GM18508 (cell line): ENCODE measurements around the gene ACVR1B.

Source experiments
- ATAC-seq: cut with Tn5 transposase; IDR thresholded peaks from one replicate; pipeline ENCODE4 v1.9.1; 2021; ENCODE audit warnings: moderate number of reproducible peaks; ENCODE audit not compliant: insufficient read depth, unreplicated experiment

The ACVR1B gene

DNA sequence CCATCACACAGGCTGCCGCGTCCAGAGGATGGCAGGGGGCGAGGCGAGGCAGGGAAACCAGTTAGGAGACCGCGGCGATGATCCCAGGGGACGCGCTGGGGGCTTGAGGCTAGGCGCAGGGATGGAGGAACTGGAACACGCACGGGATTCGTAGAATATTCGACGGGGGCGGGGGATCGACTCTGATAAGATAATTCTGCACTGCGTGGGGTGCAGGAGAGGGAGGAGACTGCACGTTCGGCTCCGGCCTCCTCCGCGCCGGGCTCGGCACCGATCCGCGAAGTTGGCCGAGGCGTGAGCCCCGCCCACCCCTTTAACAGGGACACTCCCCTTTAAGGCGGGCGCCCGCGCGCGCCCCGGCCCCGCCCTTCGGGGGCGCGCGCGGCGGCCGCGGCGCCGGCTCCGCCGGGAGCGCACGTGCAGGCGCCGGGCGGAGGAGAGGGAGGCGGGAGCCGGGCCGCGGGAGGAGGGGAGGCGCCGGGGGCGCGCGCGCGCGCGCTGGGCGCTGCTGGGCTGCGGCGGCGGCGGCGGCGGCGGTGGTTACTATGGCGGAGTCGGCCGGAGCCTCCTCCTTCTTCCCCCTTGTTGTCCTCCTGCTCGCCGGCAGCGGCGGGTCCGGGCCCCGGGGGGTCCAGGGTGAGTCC lies at the start of gene ACVR1B:
Gene ACVR1B, plus strand, starts transcription at position 501 of the 644 bp plus-strand sequence. Its CDS starts 45 bp downstream, at position 546.
- peak; percentile 55 for ATAC-seq

DNA sequence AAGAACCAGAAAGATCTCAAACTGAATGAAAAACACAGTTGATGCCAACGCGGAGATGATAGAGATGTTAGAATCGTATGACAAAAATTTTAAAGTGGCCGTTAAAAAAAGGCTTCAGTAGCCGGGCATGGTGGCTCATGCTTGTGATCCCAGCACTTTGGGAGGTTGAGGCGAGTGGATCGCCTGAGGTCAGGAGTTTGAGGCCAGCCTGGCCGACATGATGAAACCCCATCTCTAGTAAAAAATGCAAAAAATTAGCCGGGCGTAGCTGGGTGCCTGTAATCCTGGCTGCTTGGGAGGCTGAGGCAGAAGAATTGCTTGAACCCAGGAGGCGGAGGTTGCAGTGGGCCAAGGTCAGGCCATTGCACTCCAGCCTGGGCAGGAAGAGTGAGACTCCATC lies 49.6 kb upstream of the ACVR1B start:
- no peak for ATAC-seq

DNA sequence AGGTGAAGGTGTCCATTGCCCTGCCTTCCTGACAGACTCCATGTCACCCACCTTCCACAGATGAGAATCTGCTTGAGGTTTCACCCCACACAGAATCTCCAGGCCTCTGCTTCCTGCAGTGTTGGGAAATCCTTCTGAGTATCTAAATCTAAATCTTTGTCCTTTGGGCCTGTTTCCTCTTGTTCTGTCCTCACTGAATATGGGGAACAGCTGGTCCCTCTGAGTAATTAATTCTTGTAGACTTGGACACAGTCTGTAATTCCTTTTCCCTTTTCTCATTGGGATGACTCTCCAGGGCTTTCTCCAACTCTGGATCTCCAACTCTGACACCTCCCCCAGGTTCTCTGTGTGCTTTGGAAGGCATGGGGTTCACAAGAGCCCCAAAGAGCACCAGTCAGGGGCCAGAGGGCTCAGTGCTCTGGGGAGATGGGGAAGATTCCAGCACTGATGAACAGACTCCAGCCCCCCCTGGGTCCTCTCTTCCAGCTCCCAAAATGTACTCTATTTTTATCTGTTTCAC lies 46.5 kb upstream of the ACVR1B start:
- ATAC-seq = no peak

DNA sequence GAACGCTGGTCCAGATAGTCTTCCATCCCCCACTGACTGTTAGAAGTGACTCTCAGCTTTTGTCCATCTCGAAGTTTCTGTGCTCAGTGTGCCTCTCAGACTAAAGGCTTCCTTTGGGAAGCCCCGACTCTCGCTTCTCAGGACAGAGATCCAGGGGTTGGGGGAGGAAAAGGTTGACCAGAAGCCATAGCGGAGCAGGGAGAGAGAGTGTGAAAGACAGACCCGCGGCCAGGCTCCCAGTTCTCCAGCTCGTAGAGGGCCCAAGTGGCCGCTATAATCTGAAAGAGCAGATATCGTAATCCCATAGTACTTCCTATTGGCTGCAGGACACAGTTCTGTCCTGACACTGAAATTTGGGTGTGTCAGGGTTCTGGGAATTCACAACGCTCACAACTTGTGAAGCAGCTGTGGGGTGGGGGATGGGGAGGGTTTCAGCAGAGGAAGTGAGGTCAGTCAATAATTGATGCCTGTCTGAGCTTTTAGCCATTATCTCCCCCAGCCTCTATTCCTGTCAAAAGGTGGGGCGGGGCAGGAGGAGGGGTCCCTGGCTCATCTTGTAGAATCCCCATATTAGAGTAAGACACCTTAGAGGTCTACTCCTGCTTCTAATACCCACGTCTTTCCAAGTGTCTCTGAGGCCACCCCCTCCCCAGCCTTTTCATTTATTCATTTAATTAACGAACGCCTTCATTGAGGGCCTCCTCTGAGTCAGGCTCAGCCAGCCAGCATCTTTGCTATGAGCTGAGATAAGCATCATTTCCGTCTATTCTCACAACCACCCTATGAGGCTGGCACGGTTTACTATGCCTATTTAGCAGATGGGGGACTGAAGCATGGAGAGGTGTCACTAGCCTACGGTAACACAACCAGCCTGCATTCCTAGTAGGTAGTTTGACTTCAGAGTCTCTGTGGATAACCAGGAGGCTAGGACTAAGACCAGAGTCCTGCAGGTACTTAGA lies 45.7 kb upstream of the ACVR1B start:
- no peak for ATAC-seq

GRCh38 chr12:51906430-51907082 lies 44.9 kb upstream of the ACVR1B start:
- no peak for ATAC-seq

- ATAC-seq = no peak
These were observed 44.2 kb upstream of the ACVR1B start, which contains the start of gene ACVRL1 for GRCh38 chr12:51907083-51907855. TSS of gene ACVRL1 (plus strand) at chr12:51907504. CDS start at chr12:51912475, 4,971 bp downstream.

- no peak for ATAC-seq
These were observed 43.6 kb upstream of the ACVR1B start for GRCh38 chr12:51907856-51908425.

DNA sequence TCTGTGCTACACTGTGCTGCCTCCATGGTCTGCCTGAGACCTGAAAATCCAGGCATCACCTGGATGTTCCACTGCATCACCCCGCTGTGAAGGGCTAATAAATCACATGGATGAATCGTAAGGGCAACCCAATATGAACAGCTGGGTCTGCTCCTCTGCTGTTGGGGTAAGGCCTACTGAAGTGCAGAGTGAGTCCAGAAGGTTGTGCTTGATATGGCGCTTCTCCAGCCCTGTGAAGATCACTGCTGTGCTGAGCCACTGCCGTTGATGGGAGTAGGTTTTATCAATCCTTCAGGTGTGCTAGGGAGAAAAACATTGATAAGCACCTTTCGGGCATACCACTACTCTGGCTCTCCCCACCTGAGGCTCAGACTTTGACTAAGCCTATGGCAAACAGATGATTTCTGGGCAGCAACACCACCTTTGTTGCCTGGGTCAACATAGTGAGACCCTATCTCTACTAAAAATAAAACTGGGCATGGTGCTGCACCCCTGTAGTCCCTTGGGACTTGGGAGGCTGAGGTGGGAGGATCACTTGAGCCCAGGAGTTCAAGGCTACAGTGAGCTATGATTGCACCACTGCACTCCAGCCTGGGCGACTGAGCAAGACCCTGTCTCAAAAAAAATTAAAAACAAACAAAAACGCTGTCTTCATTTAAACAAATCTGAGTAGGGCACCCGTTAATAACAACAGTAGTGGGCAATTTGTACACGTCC lies 42.5 kb upstream of the ACVR1B start:
- ATAC-seq = no peak

- ATAC-seq = no peak
These were observed 41.3 kb upstream of the ACVR1B start for GRCh38 chr12:51910168-51910567.

- no peak for ATAC-seq
These were observed 40.8 kb upstream of the ACVR1B start for GRCh38 chr12:51910691-51911090.

GRCh38 chr12:51911307-51911706 lies 40.2 kb upstream of the ACVR1B start:
- ATAC-seq = no peak

DNA sequence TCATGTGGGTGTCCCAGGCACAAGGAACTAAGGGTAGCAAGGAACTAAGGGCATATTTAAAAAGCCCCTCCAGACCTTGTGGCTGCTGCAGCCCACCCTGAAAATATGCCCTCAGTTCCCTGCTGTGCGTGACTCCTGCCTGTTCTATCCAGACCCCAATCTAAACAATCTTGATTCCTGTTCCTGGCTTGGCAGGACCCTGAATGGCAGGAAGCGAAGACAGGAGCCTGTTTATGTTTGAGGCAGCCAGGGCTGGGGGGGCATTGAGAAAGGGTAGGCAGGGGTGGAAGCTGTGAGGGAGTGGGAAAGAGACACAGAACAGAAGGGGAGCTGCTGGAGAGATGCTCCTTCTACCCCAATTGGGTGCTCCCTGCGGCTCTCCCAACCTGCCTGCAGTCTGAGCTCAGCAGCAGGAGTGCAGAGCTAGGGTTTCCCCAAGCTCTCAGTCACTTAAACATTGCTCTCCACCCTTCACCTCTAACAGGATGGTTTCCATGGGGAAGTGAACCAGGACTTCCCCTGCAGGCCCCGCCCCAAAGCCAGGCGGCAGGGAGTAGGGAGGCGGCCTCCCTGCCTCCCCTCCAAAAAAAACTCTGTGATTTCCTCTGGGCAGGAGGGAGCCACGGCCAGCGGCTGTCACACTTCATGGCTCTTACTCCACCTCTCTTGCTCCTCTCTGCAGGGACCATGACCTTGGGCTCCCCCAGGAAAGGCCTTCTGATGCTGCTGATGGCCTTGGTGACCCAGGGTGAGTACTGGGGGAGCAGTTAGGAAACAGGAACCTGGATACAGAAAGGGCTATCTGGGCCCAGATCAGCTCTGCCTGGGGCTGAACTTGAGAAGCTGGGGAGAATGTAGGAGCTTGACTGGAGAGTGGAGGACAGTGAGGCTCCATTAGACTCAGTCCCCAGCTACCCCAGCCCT lies 39.4 kb upstream of the ACVR1B start:
- no peak for ATAC-seq

DNA sequence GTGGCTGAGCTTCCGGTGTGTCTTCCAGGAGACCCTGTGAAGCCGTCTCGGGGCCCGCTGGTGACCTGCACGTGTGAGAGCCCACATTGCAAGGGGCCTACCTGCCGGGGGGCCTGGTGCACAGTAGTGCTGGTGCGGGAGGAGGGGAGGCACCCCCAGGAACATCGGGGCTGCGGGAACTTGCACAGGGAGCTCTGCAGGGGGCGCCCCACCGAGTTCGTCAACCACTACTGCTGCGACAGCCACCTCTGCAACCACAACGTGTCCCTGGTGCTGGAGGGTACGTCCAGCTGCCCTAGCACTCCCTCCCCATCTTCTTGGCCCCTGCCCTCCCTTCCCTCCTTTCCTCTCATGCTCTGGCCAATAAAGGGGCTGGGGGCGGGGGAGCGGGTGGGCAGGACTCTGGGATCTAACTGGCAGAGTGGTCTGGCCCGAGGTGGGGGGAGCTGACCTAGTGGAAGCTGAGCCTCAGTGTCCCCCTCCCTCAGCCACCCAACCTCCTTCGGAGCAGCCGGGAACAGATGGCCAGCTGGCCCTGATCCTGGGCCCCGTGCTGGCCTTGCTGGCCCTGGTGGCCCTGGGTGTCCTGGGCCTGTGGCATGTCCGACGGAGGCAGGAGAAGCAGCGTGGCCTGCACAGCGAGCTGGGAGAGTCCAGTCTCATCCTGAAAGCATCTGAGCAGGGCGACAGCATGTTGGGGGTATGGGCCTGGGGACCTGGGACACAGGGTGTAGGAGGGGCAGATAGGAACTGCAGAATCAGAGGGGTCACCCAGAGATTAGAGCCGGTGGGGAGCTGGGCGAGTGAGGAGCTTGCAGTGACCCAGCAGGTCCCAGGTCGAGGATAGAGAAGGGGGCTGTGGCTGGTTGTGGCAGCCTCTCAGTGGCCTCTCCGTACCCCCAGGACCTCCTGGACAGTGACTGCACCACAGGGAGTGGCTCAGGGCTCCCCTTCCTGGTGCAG lies 38.1 kb upstream of the ACVR1B start:
- no peak for ATAC-seq

GRCh38 chr12:51914034-51914923 lies 37.2 kb upstream of the ACVR1B start:
- no peak for ATAC-seq

GRCh38 chr12:51915003-51915625 lies 36.4 kb upstream of the ACVR1B start:
- no peak for ATAC-seq
